GF-D8 (cell line): Measurements from ENCODE around the gene SLC22A2.

Experiments used
- DNase-seq: peaks from one replicate; lab custom pipeline; 2025; lab: John Stamatoyannopoulos, UW

SLC22A2 gene

DNA sequence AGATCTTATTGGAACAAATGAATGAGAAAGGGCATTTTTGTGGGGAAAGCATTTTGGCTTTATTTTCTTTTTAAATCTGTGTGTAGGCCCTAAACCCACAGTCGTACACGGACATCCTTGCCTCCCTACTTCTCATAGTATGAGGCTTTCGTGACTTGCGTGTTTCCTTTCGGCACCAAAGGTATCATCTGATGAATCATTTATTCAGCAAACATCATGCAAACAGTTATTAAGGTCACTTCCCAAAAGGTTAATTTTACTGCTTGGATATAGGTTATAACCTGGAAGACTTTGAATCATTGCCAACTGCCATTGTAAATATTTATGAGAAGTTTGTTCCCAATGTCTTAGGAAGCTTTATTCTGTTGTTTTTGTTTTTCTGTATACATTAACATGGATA is 15.1 kb upstream of the SLC22A2 start:
- DNase-seq, result no peak

DNA sequence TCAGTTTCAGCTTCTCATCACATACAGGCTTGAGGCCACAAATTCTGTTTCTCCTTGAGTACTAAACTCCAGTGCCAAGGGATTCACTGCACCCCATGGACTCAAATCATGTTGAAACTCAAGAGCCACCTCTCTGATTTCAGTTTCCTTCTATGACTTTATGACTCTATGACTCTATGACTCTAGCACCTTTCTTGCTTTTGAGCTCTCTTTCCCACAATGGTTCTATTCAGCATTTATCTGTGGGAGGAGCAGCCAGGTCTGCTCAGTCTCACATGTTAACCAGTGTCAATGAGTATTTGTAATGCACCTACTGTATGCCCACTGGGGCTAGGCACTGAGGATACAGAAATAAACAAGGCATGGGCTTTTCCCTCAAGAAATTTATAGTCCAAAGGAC is 14.6 kb upstream of the SLC22A2 start:
- no peak for DNase-seq

DNA sequence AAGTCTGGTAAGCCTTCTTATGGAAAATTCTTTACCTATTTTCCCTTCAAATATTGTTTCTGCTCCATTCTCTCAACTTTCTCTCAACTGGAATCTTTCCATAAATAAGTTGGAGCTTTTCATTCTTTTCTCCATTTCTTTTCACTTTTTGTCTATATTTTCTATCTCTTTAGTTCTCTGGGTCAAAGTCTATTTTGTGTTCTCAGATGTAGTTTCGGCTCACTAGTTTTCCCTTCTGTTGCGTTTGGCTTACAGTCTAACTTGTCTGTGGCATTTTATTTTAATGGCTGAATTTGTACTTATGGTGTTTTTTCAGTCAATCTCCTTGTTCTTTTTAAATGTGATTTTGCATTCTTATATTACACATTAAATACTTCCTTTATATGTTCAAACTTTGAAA is 14.1 kb upstream of the SLC22A2 start:
- DNase-seq, result no peak

DNA sequence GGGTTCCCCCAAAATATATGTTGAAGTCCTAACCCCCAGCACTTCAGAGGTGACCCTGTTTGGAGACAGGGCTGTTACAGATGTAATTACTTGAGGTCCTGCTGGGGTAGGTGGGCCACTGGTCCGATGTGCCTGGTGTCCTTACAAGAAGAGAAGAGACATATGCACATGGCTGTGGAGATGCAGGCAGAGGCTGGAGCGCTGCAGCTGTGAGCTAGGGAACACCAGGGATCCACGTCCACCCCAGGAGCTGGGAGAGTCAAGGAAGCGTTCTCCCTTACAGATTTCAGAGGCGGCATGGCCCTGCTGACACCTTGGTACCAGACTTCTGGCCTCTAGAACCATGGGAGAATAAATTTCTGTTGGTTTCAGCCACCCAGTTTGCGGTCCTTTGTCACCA is 11.7 kb upstream of the SLC22A2 start:
- no peak for DNase-seq

DNA sequence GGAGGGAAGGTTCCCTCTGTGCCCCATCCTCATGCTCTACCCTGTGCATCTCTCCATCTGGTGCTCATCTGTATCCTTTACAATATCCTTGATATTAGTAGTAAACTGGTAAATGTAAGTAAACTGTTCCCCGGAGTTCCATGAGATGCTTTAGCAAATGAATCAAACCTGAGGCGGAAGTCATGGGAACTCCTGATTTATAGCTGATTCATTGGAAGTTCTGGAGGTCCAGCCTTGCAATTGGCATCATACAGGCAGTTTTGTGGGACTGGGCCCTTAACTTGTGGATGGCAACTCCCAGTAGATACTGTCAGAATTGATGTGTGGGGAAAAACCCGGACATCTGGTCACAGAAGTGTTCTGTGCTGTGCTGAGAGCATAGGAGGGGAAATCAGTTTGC is 11.2 kb upstream of the SLC22A2 start:
- DNase-seq, result no peak

DNA sequence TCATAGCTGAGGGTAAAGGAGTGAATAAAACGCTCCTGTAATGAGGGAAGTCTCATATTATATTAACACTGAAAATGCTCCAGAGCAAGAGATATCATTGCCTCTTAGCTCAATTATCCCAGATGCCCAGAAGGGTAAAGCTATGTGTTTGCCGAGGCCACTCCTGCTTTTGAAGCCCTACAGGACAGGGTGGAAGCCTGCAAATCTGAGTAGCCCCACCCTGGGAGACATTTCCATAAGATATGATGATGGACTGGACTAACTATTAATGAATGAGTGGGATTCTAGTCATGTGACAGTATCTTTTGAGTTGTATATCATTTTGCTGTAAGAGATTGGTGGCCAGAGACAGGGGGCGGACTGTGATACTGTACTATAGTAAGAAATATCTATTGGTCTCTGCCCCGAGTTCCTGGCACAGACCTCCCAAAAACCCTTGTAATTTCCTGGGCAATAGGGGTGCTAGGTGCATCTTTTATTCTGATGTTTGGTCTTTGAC is 10.5 kb upstream of the SLC22A2 start:
- DNase-seq, result no peak

DNA sequence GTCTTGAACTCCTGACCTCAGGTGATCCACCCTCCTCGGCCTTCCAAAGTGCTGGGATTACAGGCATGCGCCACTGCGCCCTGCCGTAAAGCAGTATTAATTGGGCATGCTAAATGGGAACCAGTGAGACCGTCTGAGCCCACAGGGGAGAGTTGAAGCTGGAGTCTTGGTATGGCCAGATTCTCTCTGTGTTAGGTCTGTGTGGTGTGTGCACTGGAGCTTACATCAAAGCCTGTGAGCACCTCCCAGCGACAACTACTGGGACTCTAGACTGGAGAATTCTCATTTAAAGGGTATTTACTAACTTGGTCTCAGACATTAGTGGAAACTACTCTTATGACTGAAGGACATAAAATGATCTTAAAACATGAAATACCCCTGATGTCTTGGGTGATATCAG is 8.5 kb upstream of the SLC22A2 start:
- no peak for DNase-seq

DNA sequence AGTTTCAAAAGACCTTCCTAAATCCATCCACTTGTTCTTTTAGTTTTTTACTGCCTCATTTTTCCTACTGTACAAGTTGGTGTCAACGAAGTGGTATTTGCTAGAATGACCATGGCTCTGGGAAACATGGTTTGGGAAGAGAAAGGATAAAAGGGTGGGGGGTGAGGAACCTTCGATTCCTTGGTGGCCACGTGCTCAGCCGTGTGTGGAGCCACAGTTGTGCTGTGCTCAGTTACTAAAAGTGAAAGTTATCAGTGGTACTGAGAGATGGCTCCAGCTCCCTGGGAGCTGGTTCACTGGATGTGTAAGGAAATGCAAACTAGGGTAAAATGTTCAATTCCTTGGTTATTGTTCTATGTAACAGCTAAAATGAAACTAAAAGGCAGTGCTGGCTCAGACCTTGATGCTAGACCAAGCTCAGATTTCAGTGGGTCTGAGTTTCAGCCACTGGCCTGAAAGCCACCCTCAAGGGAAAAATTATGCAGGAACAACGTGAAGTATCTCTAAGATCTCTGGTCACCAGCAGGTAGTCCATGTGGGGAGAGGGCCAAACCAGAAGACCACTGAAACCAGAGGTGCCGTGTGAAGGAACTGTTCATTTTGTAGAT is 7.4 kb upstream of the SLC22A2 start:
- DNase-seq, result no peak

DNA sequence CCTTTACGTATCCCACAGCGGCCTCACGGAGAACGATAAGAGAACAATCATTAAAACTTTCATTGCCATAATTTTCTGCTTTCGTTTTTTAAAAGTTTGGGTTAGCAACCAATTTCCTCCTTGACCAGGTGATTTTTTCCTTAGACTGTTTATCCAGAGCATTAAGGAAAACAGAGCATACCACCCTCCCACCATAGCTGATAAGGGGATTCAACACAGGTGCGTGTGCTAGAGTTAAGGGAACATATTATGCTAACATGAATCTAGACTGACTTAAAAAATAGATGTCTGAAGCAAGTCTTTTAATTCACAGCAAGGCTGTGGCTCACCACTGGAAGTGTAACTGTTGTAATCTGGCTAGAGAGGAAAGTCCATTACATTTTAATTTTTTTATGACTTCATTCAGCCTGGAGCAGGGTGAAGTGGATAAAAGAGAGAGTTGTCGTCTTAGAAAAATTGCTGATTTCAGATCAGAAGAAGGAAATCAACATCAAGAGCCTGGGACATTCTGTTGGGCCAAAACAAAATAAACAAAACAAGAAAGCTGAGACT is 5.5 kb upstream of the SLC22A2 start:
- no peak for DNase-seq

DNA sequence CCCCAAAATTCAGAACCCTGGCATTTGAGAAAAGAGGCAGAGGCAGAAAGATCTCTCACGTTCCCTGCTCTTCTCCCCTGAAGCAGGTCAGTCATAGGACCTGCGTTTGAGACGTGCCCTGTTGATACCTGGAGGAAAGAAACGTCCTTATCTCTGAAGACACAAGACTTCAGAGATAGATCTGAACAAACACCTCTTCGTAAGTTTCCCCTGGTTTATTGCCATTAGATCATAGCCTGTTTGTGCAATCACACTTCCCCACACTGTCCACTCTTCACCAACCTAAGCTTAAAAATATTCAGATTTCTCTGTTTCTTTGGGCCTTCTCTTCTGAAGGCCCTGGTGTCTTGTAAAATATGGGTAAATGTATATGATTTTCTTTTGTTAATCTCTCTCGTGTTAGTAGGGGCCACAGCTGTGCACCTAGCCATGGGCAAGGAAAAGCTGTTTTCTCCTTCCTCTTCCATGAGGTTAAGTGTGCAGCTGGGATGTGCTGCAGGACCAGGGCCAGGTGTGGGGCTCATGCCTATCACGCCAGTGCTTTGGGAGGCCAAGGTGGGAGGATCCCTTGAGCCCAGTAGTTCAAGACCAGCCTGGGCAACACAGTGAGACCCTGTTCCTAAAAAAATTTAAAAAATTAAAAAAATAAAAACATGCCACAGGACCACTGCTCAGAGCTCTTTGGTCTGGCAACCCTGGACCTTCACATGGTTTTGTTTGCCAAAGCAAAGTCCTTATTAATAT is 4.7 kb upstream of the SLC22A2 start:
- DNase-seq, result no peak

DNA sequence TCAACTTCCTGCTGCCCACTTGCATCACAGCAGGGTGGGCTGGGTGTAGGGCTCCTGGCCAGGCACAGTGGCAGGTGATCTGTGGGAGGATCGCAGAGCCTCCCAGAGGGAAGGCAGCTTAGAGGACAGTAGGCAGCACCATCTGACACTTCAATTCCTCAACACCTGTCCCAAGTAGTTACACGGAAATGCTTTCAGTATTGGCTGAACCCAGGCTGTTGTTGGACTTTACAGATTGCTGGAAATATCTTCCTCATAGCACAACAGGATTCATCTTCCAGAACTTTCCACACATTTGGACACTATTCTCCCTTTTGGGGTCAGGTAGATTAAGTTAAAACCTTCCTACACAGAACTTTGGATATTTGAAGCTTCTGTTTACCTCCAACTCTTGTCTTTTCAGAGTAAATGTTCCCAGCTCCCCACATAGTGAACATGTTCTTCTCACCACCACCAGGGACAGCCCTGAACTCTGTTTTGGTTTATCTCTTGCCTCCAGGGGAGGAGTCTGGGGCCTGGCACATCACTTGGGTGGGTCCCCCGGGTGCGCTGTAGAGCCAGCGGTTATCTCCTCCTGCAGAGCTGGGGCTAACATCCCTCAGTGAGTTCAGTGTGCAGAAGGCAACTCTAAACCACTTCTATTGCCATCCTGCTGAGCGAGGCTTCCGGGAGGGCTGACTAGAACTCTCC is 3.5 kb upstream of the SLC22A2 start:
- DNase-seq, result no peak

DNA sequence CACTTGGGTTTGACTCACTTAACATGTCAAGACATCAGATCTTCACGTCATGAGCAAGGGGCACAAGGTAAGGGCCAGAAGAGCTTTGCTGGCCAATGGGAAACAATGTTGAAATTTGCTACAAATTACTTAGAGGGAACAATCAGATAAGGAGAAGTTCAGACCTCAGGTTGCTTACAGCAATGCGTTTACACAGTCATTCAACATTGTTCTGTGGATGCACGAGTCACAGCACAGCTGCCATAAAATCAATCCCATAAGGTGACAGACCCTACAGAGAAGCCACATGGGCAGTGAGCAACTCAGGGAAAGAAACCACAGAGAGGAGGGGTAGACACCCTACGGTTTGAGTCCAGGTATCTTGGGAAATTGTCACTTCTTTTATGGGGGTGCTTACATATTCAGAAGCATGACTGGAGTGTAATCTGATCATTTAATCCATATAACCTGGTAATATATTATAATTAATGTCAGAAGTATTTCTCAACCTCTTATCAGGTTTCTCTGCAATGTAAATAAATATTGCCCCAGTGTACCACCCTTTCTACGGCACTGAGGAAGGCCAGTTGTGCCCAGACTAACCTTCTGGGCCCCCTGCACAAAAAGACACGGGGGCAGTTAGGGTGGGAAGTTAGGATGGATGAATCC is 2.3 kb upstream of the SLC22A2 start:
- no peak for DNase-seq

DNA sequence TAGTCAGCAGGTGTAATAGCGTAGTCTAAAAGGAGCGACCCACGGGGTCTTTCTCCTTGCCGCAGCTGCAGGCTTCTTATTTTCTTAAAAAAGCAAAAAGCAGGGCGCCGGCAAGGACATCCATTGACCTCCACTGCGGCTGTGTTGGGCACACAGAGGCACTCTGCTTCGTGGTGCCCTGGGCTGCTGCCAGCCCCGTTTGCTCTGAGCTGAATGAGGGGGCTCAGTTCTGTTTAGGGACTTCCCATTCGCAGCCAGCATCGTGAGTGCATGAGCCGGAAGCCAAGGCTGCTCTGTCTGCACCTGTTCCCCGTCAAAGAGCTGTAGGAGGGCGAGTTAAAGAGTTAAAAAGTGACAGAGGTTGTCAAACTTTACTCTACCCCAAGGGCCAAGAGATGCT is 1.7 kb upstream of the SLC22A2 start:
- no peak for DNase-seq

DNA sequence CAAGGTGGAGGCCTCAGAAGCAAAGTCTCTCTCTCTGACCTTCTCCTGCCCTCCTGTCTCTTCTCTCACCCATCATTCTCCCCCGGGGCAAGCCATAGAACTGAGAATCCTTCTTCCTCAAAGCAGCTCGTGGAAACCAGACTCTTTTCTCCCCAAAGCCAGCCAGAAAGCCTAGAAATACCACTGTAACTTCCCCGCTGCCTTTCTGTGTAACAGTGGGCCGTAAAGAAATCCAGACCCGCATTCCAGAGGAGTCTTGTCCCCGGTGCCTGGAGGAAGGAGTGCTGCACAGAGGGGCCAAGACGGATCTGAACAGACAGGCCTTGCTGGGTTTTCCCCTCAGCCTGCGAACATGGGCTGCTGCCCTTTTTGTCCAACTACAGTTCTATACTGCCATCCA is 977 bp upstream of the SLC22A2 start:
- no peak for DNase-seq

DNA sequence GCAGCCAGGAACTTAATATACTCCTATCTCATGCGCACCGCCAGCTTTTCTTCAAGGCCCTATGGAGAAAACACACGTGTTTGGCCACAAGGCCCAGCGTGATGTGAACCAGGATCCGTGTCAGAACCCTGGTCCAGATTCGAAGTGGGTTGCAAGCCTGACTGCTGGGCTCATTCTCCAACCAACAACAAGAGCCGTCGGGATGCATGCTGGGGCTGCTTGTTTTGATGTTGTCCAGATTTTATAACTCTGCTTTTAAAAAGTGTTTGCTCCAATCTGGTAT is 463 bp upstream of the SLC22A2 start:
- DNase-seq, result no peak

DNA sequence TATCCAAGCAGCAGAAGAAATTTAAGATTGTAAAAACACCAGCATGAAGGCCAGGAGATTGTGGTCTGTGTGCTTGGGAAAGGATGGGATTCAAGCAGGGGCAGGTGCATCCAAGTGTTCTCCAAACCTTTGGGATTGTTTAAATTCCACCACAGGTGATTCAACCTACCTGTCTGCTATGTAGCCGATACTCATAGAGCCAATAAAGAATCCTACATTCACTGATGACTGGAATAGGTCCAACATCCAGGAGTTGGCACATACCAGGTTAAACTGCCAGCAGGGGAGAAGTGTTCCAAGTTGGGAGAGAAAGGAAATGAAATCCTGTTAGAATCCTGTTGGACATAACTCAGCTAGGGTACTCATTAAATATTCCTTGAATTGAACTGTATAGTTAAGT is 2.2 kb downstream of the SLC22A2 start:
- DNase-seq, result no peak

DNA sequence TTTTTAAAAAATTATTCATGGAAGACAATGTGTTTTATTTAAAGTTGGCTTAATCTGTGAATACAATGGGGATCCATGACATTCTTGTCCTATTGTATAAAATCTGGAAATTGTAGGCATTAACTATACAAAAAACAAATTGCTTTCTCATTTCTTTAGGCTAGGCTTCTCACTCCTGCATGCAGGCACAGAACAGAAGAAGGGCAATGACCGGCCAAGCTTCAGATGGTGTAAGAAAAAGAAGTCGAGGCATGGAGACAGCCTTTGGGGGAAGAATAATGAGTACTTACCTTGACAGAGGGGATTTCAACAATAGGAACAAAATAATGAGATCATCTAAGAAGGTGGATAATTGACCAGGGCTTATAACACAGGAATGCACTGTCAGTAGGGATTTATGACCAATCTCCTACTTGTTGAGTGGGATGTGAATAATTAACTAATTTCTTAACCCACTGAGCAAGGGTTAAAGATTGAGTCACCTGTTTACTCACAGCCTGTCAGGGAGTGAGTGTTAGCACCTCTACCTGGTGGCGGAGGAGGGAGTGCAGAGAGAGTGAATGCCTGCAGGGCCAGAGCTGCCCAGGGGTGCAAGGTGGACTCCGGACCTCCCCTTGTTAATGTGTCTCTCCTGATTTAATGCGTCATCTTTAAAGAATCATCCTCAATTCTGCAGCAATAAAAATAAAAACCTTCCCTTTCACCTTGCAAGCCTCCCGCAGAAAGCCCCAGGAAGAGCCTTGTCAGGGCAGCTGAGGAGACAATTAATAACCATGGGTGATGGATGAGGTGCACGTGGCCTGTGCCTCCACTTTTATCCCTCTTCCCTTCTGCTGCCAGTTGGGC is 3.9 kb downstream of the SLC22A2 start:
- DNase-seq, result no peak

DNA sequence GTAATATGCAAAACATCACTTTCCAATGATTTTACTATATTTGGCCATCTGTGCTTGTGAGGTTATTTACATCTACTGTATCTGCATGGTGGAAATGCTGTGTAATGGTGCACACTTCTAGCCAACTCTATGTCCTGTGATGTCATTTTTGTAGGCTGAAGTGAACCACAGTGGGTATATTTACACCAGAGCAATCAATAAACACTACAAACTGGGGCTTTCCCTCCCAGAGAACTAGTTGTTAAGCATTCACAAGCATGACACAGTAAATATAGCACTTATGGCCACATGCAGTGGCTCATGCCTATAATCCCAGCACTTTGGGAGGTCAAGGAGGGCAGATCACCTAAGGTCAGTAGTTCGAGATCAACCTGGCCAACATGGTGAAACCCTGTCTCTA is 4.9 kb downstream of the SLC22A2 start:
- no peak for DNase-seq

DNA sequence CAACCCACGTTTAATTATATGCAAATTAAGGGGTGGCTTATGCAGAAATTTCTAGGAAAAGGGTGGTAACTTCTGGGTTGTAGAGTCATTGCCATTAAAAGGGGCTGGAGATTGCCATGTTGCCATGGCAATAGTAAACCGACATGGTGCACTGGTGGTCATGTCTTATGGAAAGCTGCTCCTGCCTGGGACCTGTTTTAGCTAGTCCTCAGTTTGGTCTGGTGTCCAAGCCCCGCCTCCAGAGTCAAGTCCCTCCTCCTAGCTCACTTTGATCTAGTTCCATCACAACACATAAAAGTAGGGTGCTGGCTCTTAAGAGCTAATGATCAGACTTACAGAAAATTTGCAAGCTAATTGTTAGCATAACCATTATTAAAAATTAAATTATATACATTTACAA is 5.3 kb downstream of the SLC22A2 start:
- no peak for DNase-seq

DNA sequence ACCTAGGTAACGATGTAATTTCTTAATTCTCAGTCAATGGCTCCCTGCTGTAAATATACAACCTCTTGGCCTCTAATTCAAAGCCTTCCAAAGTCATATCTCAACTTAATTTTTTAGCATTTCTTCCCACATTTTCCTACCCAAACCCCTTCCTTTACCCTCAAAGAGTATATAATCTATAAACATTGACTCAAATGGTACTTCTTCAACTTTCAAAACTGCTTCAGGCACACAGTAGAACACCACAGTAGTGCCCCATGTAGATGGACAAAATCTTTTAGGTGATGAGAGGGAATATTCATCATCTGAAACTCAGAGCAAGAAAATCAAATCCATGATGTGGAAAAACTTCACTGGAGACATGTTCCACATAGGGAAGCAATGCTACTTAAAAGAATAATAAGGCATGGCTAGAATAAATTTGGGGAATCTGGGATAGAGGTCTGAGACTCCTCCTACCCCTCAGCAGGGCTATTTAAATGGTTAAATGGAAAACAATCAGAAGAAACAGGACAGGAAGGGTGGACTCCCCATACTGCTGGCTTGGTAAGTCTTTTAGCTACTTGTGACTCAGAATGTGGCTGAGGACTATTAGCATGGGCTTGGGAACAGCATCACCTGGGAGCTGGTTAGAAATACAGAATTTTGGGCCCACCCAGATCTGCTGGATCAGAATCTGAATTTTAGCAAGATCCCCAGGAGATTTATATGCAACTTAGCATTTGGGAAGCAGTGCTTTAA is 6.4 kb downstream of the SLC22A2 start:
- DNase-seq, result no peak

DNA sequence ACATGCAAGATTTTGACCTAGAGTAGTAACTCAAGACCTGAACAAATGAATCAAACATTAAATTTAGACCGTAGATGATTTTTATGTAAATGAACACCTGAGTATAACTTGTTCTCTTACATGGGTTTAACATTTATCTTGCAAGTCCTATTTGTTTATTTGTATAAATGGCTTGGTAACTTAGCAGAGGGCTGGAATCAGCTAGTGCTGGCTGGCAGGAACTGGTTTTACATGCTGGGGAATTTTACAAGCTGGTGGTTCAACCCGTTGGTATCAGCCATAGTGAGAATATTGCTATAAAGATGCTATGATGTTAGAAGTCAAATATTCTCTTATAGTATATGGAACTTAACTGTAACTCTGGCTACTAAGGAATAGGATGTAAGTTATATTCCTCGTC is 8.9 kb downstream of the SLC22A2 start:
- no peak for DNase-seq
